ENCODE results near the gene PCDHGB6. TPM values are rescaled to one million over a fixed set of nuclear protein-coding genes. Genes with fewer than 3 reads are reported as not detected.

The PCDHGB6 gene
- polyA plus RNA-seq, 4 donors, result 6.2 to 12.1 (median 8.4) TPM

Other genes starting within 250 kb of the PCDHGB6 start
- gene PCDHB7, start 235.4 kb upstream of the PCDHGB6 start, polyA plus RNA-seq (ENCODE audit: insufficient read length in 4 of 4), result 1 to 10 TPM; 4.0 to 7.9 (median 5.6) TPM
- 1 to 10 TPM; 1.2 to 3.5 (median 2.7) TPM for gene PCDHB8, start 230.2 kb upstream of the PCDHGB6 start, polyA plus RNA-seq (ENCODE audit: insufficient read length in 4 of 4)
- 1 to 10 TPM; 4.9 to 8.4 (median 5.7) TPM for gene PCDHB16, start 225.6 kb upstream of the PCDHGB6 start, polyA plus RNA-seq (ENCODE audit: insufficient read length in 4 of 4)
- gene PCDHB9, start 220.9 kb upstream of the PCDHGB6 start, polyA plus RNA-seq (ENCODE audit: insufficient read length in 4 of 4), result 1 to 10 TPM; 3.7 to 5.1 (median 4.5) TPM
- 10 to 100 TPM in 2 of 4 donors, 1 to 10 TPM in 2; 5.4 to 11.3 (median 8.3) TPM for gene PCDHB10, start 215.7 kb upstream of the PCDHGB6 start, polyA plus RNA-seq (ENCODE audit: insufficient read length in 4 of 4)
- 1 to 10 TPM; 4.9 to 7.0 (median 6.5) TPM for gene PCDHB11, start 208.4 kb upstream of the PCDHGB6 start, polyA plus RNA-seq (ENCODE audit: insufficient read length in 4 of 4)
- 1 to 10 TPM; 4.9 to 8.6 (median 5.5) TPM for gene PCDHB12, start 199.3 kb upstream of the PCDHGB6 start, polyA plus RNA-seq (ENCODE audit: insufficient read length in 4 of 4)
- 1 to 10 TPM; 5.5 to 8.1 (median 5.9) TPM for gene PCDHB13, start 194.1 kb upstream of the PCDHGB6 start, polyA plus RNA-seq (ENCODE audit: insufficient read length in 4 of 4)
- gene PCDHB14, start 184.7 kb upstream of the PCDHGB6 start, polyA plus RNA-seq (ENCODE audit: insufficient read length in 4 of 4), result 10 to 100 TPM in 3 of 4 donors, 1 to 10 TPM in 1; 9.9 to 13.5 (median 10.6) TPM
- 10 to 100 TPM; 14.7 to 17.6 (median 16.6) TPM for gene PCDHB15, start 162.6 kb upstream of the PCDHGB6 start, polyA plus RNA-seq (ENCODE audit: insufficient read length in 4 of 4)
- under 1 TPM in 1 of 4 donors, not detected in 3; 0.17 TPM for gene SLC25A2, start 104.0 kb upstream of the PCDHGB6 start, polyA plus RNA-seq (ENCODE audit: insufficient read length in 4 of 4)
- 100 to 1,000 TPM; 142 to 184 (median 157) TPM for gene TAF7, start 87.2 kb upstream of the PCDHGB6 start, polyA plus RNA-seq (ENCODE audit: insufficient read length in 4 of 4)
- 1 to 10 TPM in 1 of 4 donors, under 1 TPM in 3; 0.47 to 1.1 (median 0.84) TPM for gene PCDHGA1, start 77.5 kb upstream of the PCDHGB6 start, polyA plus RNA-seq (ENCODE audit: insufficient read length in 4 of 4)
- 10 to 100 TPM in 1 of 4 donors, 1 to 10 TPM in 3; 5.0 to 12.8 (median 7.0) TPM for gene PCDHGA2, start 69.3 kb upstream of the PCDHGB6 start, polyA plus RNA-seq (ENCODE audit: insufficient read length in 4 of 4)
- gene PCDHGA3, start 64.2 kb upstream of the PCDHGB6 start, polyA plus RNA-seq (ENCODE audit: insufficient read length in 4 of 4), result 1 to 10 TPM; 2.3 to 6.2 (median 3.8) TPM
- gene PCDHGB1, start 57.9 kb upstream of the PCDHGB6 start, polyA plus RNA-seq (ENCODE audit: insufficient read length in 4 of 4), result 1 to 10 TPM; 1.7 to 2.1 (median 1.9) TPM
- 1 to 10 TPM; 2.3 to 4.6 (median 2.4) TPM for gene PCDHGA4, start 53.0 kb upstream of the PCDHGB6 start, polyA plus RNA-seq (ENCODE audit: insufficient read length in 4 of 4)
- gene PCDHGB2, start 48.0 kb upstream of the PCDHGB6 start, polyA plus RNA-seq (ENCODE audit: insufficient read length in 4 of 4), result 1 to 10 TPM; 3.5 to 5.2 (median 3.8) TPM
- gene PCDHGA5, start 43.9 kb upstream of the PCDHGB6 start, polyA plus RNA-seq (ENCODE audit: insufficient read length in 4 of 4), result 1 to 10 TPM; 2.2 to 6.1 (median 2.6) TPM
- 1 to 10 TPM; 1.5 to 2.8 (median 2.3) TPM for gene PCDHGB3, start 37.8 kb upstream of the PCDHGB6 start, polyA plus RNA-seq (ENCODE audit: insufficient read length in 4 of 4)
- 10 to 100 TPM in 1 of 4 donors, 1 to 10 TPM in 3; 4.9 to 11.1 (median 7.1) TPM for gene PCDHGA6, start 34.1 kb upstream of the PCDHGB6 start, polyA plus RNA-seq (ENCODE audit: insufficient read length in 4 of 4)
- gene PCDHGA7, start 25.3 kb upstream of the PCDHGB6 start, polyA plus RNA-seq (ENCODE audit: insufficient read length in 4 of 4), result 1 to 10 TPM; 1.8 to 2.5 (median 2.1) TPM
- gene PCDHGB4, start 20.3 kb upstream of the PCDHGB6 start, polyA plus RNA-seq (ENCODE audit: insufficient read length in 4 of 4), result 1 to 10 TPM; 5.0 to 7.4 (median 5.5) TPM
- gene PCDHGA8, start 15.4 kb upstream of the PCDHGB6 start, polyA plus RNA-seq (ENCODE audit: insufficient read length in 4 of 4), result under 1 TPM; 0.40 to 0.56 (median 0.44) TPM
- gene PCDHGB5, start 10.1 kb upstream of the PCDHGB6 start, polyA plus RNA-seq (ENCODE audit: insufficient read length in 4 of 4), result 10 to 100 TPM in 1 of 4 donors, 1 to 10 TPM in 3; 9.6 to 10.3 (median 9.8) TPM
- gene PCDHGA9, start 5.2 kb upstream of the PCDHGB6 start, polyA plus RNA-seq (ENCODE audit: insufficient read length in 4 of 4), result 10 to 100 TPM in 1 of 4 donors, 1 to 10 TPM in 3; 4.9 to 10.1 (median 6.6) TPM
- gene PCDHGA10, start 5.0 kb downstream of the PCDHGB6 start, polyA plus RNA-seq (ENCODE audit: insufficient read length in 4 of 4), result 1 to 10 TPM; 3.1 to 4.7 (median 3.5) TPM
- 10 to 100 TPM; 13.7 to 16.9 (median 16.3) TPM for gene PCDHGB7, start 9.7 kb downstream of the PCDHGB6 start, polyA plus RNA-seq (ENCODE audit: insufficient read length in 4 of 4)
- 1 to 10 TPM; 4.3 to 5.2 (median 4.6) TPM for gene PCDHGA11, start 13.0 kb downstream of the PCDHGB6 start, polyA plus RNA-seq (ENCODE audit: insufficient read length in 4 of 4)
- 1 to 10 TPM; 1.4 to 2.1 (median 1.7) TPM for gene PCDHGA12, start 22.5 kb downstream of the PCDHGB6 start, polyA plus RNA-seq (ENCODE audit: insufficient read length in 4 of 4)
- gene PCDHGC3, start 67.9 kb downstream of the PCDHGB6 start, polyA plus RNA-seq (ENCODE audit: insufficient read length in 4 of 4), result 100 to 1,000 TPM in 3 of 4 donors, 10 to 100 TPM in 1; 98.1 to 164 (median 115) TPM
- gene PCDHGC4, start 77.0 kb downstream of the PCDHGB6 start, polyA plus RNA-seq (ENCODE audit: insufficient read length in 4 of 4), result 1 to 10 TPM; 2.7 to 3.1 (median 2.9) TPM
- 1 to 10 TPM in 1 of 4 donors, under 1 TPM in 3; 0.24 to 1.0 (median 0.38) TPM for gene PCDHGC5, start 81.1 kb downstream of the PCDHGB6 start, polyA plus RNA-seq (ENCODE audit: insufficient read length in 4 of 4)
- gene DIAPH1, start 211.0 kb downstream of the PCDHGB6 start, polyA plus RNA-seq (ENCODE audit: insufficient read length in 4 of 4), result 10 to 100 TPM; 43.8 to 81.2 (median 61.9) TPM
- 100 to 1,000 TPM in 2 of 4 donors, 10 to 100 TPM in 2; 89.9 to 112 (median 97.5) TPM for gene HDAC3, start 228.8 kb downstream of the PCDHGB6 start, polyA plus RNA-seq (ENCODE audit: insufficient read length in 4 of 4)
- 1 to 10 TPM in 1 of 4 donors, under 1 TPM in 3; 0.57 to 1.3 (median 0.75) TPM for gene RELL2, start 229.0 kb downstream of the PCDHGB6 start, polyA plus RNA-seq (ENCODE audit: insufficient read length in 4 of 4)
- 10 to 100 TPM; 12.9 to 18.3 (median 14.9) TPM for gene FCHSD1, start 243.4 kb downstream of the PCDHGB6 start, polyA plus RNA-seq (ENCODE audit: insufficient read length in 4 of 4)